Anterior cingulate cortex (tissue), 58 donors: ENCODE data around the gene NRG3.
"Not testable (repeated sequence)": the region's sequence is repeated elsewhere in the genome, so short reads cannot be mapped to it uniquely, and the experiment has no call there.

Experiments used
- DNase-seq, 58 donors: peaks; one replicate each; lab custom pipeline; 2025; lab: John Stamatoyannopoulos, UW

The NRG3 gene

GRCh38 chr10:82266438-82266837 is 391.4 kb downstream of the NRG3 start:
- peak in 1 of 58 donors; percentile 8 for DNase-seq

GRCh38 chr10:82267014-82267413 is 392.0 kb downstream of the NRG3 start:
- DNase-seq, result peak in 1 of 58 donors; percentile 21

GRCh38 chr10:82267465-82267864 is 392.5 kb downstream of the NRG3 start:
- DNase-seq, result no peak

- DNase-seq, result no peak
These were observed 393.0 kb downstream of the NRG3 start for GRCh38 chr10:82267960-82268359.

- no peak for DNase-seq
These were observed 402.6 kb downstream of the NRG3 start for GRCh38 chr10:82277591-82277990.

GRCh38 chr10:82278401-82279182 is 403.6 kb downstream of the NRG3 start:
- no peak for DNase-seq

- no peak for DNase-seq
These were observed 407.9 kb downstream of the NRG3 start for GRCh38 chr10:82282782-82283456.

GRCh38 chr10:82284180-82284579 is 409.2 kb downstream of the NRG3 start:
- no peak for DNase-seq

- peak in 3 of 58 donors; percentile 1 to 4 (median 3) for DNase-seq
These were observed 413.5 kb downstream of the NRG3 start for GRCh38 chr10:82288461-82288881.

- DNase-seq, result no peak
These were observed 415.0 kb downstream of the NRG3 start for GRCh38 chr10:82289945-82290344.

- no peak for DNase-seq
These were observed 419.9 kb downstream of the NRG3 start for GRCh38 chr10:82294874-82295378.

- no peak for DNase-seq
These were observed 433.6 kb downstream of the NRG3 start for GRCh38 chr10:82308641-82309040.

- no peak for DNase-seq
These were observed 435.8 kb downstream of the NRG3 start for GRCh38 chr10:82310839-82311238.

GRCh38 chr10:82313401-82313800 is 438.4 kb downstream of the NRG3 start:
- DNase-seq, result no peak

GRCh38 chr10:82318534-82318933 is 443.5 kb downstream of the NRG3 start:
- peak in 11 of 58 donors; percentile 1 to 36 (median 17) for DNase-seq

GRCh38 chr10:82319074-82319473 is 444.1 kb downstream of the NRG3 start:
- DNase-seq, result peak in 10 of 58 donors; percentile 4 to 38 (median 16)

- DNase-seq, result peak in 14 of 58 donors; percentile 1 to 36 (median 9)
These were observed 444.6 kb downstream of the NRG3 start for GRCh38 chr10:82319562-82319961.

GRCh38 chr10:82321724-82322123 is 446.7 kb downstream of the NRG3 start:
- DNase-seq, result no peak

- peak in 1 of 58 donors; percentile 3 for DNase-seq
These were observed 456.7 kb downstream of the NRG3 start for GRCh38 chr10:82331716-82332115.

GRCh38 chr10:82335831-82336230 is 460.8 kb downstream of the NRG3 start:
- no peak for DNase-seq

GRCh38 chr10:82340166-82340565 is 465.2 kb downstream of the NRG3 start:
- DNase-seq, result no peak

GRCh38 chr10:82349590-82349989 is 474.6 kb downstream of the NRG3 start:
- not testable (repeated sequence) for DNase-seq
